Measurements from ENCODE around the gene KIAA1671.
A peak's percentile ranks its signal among the peaks of the same experiment; 100 is the strongest.

KIAA1671 gene

GRCh38 chr22:25069758-25070481, 117.4 kb downstream of the KIAA1671 start:
- peak in 1 of 2 experiments; percentile 54 for DNase-seq

GRCh38 chr22:25070956-25071355, 118.4 kb downstream of the KIAA1671 start:
- no peak for DNase-seq

- DNase-seq = no peak
Observed at GRCh38 chr22:25071720-25072119, 119.2 kb downstream of the KIAA1671 start.

DNA sequence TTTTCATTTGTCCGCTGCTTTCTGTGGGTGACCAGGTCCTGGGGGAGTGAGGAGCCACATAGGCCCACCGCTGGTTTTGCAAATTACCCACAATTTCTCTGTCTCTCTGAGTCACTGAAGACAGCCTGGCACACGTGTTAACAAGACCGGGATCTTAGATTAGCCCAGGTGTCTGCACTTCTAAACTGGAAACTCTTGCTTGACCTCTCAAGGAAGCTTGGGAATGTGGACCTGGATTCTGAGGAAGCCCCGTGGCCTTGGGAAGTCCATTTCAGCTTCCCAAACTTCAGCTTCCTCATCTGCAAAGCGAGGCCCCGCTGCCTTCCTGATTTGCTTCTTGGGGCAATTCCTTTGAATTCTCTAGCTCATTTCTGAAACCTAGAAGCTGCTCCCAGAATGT, 119.9 kb downstream of the KIAA1671 start:
- peak in 1 of 2 experiments; percentile 53 for DNase-seq

DNA sequence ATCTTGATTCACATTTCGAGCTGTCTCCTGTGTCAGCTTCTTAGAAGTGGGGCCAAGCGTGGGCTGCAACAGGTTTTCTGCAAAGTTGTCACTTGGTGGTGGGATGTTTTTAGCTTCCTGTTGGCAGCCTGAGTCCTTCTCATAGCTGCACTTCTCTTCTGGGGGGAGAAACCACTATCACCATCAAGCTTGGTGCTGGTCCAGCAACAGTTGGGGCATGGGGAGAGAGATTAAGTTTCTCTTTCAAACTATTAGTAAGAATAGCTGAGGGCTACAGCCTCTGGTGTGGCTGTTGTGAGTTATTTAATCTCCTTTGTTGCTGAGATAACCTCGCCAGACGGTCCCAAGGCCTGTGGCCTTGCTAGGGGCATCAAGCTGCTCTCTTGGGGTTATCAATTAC, 123.8 kb downstream of the KIAA1671 start:
- DNase-seq = peak; percentile 76 to 82

DNA sequence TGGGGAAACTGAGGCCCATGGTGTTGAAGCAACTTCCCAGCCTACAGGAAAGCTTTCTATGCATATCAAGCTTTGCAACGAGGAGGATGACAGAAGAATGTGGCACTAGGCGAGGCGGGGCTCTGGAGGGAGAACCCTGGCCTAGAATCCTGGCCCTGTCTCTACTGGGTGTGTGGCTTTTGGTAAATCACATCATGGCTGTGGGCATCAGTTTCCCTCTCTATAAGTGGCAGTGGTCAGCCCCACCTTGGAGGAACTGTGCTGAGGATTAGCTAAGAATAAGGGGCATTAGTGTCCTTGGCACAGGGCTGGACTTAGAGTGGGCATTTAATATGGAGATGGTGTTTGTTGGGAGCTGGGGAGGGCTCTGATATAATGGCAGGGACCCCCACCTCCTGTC, 124.5 kb downstream of the KIAA1671 start:
- no peak for DNase-seq

- no peak for DNase-seq
Observed at GRCh38 chr22:25077964-25078363, 125.4 kb downstream of the KIAA1671 start.

- peak in 1 of 2 experiments; percentile 56 for DNase-seq
Observed at GRCh38 chr22:25078591-25078990, 126.1 kb downstream of the KIAA1671 start.

DNA sequence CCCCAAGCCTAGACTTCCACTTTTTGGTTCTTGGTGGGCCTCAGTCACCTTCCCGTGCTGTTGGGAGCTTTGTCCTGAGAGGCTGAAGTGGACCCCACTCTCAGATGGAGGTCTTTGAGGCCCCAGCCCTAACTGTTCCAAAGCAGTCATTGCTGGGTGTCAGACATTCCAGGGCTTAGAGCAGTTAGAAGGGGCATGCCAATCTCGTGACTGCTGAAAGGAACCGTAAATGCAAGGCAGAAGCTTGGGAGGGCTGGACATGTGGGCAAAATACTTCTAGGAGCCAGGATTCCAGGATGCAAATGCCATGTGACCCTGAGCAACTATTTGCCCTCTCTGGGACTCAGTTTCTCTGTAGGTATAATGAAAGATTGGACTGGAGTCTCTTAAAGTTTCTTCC, 128.3 kb downstream of the KIAA1671 start:
- no peak for DNase-seq

- DNase-seq = peak; percentile 66 to 74
Observed at GRCh38 chr22:25081409-25081824, 128.9 kb downstream of the KIAA1671 start.

- no peak for DNase-seq
Observed at GRCh38 chr22:25082096-25082495, 129.6 kb downstream of the KIAA1671 start.

- no peak for DNase-seq
Observed at GRCh38 chr22:25083056-25083806, 130.7 kb downstream of the KIAA1671 start.

DNA sequence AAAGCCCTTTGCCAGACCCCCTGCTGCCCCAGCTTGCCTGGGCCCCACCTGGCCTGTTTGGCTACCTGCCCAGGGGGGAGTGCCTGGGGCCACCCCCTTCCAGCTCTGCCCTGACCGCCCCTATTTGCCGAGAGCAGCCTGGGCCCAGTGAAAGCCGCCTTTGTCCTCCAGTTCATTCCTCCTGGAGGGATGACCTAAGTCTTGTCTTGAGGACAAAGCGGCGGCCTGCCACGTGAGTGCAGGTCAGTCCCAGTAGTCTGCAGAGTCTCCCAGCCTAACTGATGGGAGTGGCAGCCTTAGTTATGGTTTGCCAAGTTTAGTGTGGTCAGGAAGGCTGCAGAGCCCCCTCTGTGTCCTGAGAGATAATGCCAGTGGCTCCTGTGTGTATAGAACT, 131.3 kb downstream of the KIAA1671 start:
- no peak for DNase-seq

DNA sequence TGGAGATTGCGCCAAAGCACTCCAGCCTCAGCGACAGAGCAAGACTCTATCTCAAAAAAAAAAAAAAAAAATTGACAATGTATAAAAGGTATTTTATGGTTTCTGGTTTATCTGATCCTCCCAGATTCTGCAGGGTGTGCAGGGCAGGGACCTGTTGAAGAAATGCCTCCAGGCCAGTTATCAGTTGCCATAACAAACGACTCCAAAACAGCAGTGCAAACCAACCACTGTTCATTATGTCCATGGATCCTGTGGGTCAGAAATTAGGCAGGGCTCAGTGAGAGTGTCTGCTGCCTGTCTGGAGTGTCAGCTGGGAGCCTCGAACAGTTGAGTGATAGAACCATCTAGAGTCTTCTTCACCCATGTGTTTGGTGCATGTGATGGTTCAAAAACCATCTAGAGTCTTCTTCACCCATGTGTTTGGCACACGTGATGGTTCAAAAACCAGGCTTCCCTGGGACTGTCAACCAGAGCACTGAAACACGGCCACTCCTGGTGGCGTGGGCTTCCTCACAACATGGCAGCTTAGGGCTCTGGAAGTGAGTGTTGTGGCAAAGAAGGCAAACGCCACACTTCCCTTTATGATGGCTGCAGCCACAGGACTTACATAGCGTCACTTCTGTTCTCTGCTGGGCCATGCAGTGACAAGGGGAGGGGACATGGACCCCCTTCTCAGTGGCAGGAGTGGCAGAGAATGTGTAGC, 132.0 kb downstream of the KIAA1671 start:
- DNase-seq = no peak

GRCh38 chr22:25085156-25085555, 132.6 kb downstream of the KIAA1671 start:
- no peak for DNase-seq

DNA sequence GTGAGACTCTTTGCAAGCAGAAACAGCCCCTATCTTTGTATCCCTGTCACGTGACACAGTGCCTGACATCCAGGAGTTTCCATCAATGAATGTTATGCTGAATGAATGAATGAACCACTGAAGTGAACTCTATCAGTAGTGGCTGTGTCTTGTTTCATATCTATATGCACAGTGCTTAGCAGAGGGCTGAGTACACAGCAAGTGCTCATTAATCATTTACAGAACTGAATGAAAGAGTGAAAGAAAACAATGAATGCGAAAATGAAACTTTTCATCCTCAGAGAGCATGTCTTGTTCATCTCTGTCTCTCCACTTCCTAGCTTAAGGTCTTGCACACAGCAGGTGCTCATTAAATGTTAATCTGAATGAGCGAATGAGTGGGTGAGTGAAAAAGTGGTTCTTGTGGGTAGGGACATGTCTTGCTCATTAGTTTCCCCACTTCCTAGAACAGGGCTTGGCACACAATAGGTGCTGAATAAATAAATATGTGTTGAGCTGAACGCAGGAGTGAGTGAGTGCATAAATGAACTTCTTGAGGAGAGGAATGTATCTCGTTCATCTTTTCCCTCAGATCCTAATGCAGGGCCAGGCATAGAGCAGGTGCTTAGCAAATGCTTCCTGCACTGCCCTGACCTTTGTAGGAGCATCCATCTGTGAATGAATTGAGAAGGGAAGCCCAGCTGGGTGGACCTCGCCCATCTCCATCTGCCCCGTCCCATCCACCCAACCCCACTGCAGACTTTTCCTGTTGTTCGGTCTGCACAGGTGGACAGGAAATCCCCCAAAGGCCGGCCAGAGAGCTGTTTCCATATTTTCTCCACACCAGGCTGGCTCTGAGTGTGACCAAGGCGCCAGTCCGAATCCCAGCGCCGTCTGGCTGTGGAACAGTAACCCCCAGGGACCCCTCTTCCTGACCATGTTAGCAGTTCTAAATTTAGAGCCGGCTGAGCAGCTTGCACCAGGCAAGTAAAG, 133.7 kb downstream of the KIAA1671 start:
- peak in 1 of 2 experiments; percentile 31 for DNase-seq

DNA sequence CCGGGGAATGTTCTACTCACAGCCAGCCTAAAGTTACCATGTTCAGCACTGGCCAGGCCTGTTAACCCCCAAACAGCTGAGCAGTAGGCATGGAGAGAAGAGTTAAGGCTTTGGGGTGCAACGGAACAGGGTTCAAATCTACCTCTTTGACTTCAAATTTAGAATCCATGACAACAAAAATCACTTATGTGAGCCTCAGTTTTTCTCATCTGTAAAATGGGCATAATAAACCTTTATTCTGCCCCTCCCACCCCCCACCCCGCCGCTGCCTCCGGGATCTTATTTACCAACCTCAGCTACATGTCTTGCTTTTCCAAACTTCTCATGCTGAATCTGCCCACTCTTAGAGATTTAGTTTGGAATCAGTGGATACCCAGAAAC, 134.4 kb downstream of the KIAA1671 start:
- no peak for DNase-seq

DNA sequence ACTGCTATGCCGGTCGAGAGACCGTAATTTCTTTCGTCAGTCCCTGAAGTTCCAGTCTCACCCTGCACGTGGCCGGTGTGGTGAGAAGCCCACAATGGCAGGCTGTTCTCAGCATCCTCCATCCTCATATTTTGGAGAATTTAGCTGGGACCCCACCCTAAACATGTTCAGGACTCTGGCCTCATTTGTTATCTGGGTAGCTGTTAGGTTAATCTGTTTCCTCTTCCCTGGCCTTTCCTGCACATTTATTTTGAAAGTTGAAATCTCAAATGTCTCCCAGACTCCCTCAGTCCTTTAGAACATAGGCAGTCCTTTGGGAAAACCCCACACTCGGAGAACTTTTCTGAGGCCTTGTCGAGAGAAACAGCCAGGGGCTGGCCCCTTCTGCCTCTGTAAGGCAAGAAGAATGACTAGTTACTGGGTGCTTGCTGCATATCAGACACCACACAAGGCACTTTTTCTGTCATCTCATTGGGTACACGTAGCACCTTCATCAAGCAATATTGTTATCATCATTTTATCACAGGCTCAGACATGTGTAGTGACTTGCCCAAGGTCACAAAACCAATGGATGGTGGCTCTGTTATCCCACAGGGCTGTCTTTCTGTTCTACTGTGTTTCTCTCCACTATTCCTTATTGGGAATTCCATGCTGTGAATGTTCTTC, 137.8 kb downstream of the KIAA1671 start:
- no peak for DNase-seq

DNA sequence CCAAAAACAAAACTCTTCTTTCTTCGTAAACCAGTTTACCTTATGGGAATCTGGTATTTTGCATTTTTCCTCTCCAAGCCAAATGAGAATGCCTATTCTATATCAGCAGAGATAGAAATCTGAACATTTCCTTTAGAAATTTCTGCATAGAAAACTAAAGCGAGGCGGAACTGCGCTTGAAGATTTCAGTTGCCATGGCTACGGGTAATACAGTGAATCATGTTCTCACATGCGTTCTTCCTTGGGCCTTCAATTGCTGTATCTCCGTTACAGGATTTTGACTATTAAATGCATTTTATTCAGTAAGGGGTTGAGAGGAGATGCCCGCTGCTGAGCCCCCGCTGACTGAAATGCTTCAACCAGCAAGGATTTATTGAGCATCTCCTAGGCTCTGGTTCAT, 138.9 kb downstream of the KIAA1671 start:
- DNase-seq = no peak

GRCh38 chr22:25092119-25092518, 139.6 kb downstream of the KIAA1671 start:
- no peak for DNase-seq

- DNase-seq = no peak
Observed at GRCh38 chr22:25094579-25094978, 142.1 kb downstream of the KIAA1671 start.

- no peak for DNase-seq
Observed at GRCh38 chr22:25095869-25096268, 143.4 kb downstream of the KIAA1671 start.
